GM23338 (cell line): Measurements from ENCODE around the gene L3HYPDH. TPM values are rescaled to one million over a fixed set of nuclear protein-coding genes. Genes with fewer than 3 reads are reported as not detected.

Experiments used
- ATAC-seq: fragments of 200-7000 bp; cut with Tn5 transposase; 3 replicates; pipeline ENCODE4 v1.9.1; 2020
- DNase-seq: peaks from one replicate; pipeline ENCODE4 v3.0.0-alpha.2; 2015; ENCODE audit warnings: low spot score
- H2AFZ ChIP-seq: fragments of 200-600 bp; sonication (generic); 2 replicates; pipeline ENCODE4 v1.8.0; 2016; ENCODE audit warnings: antibody characterized with exemption, mild to moderate bottlenecking, moderate library complexity
- H3F3A ChIP-seq: fragments of 200-600 bp; sonication (generic); replicated peaks from 2 replicates; pipeline ENCODE4 v1.8.0; 2017; ENCODE audit warnings: antibody characterized with exemption, mixed run types, low read depth
- H3K27ac ChIP-seq: fragments of 200-600 bp; sonication (generic); 2 replicates; pipeline ENCODE4 v1.6.1; 2016; ENCODE audit warnings: low read depth
- H3K27me3 ChIP-seq: fragments of 200-600 bp; sonication (generic); 2 replicates; pipeline ENCODE4 v1.8.0; 2016; ENCODE audit warnings: mild to moderate bottlenecking, mixed run types, moderate library complexity; ENCODE audit not compliant: insufficient read depth
- H3K36me3 ChIP-seq: fragments of 200-600 bp; sonication (generic); 2 replicates; pipeline ENCODE4 v1.8.0; 2016; ENCODE audit warnings: mild to moderate bottlenecking; ENCODE audit not compliant: insufficient read depth
- H3K4me1 ChIP-seq: fragments of 200-600 bp; sonication (generic); 2 replicates; pipeline ENCODE4 v1.8.0; 2016; ENCODE audit warnings: mild to moderate bottlenecking, moderate library complexity; ENCODE audit not compliant: insufficient read depth
- H3K4me2 ChIP-seq: fragments of 200-600 bp; sonication (generic); 2 replicates; pipeline ENCODE4 v1.7.1; 2017; ENCODE audit warnings: mixed run types
- H3K4me3 ChIP-seq: fragments of 200-600 bp; sonication (generic); 2 replicates; pipeline ENCODE4 v1.6.1; 2016; ENCODE audit warnings: mixed run types
- H3K79me2 ChIP-seq: fragments of 200-600 bp; sonication (generic); replicated peaks from 2 replicates; pipeline ENCODE4 v1.8.0; 2017; ENCODE audit warnings: mild to moderate bottlenecking; ENCODE audit not compliant: insufficient read depth
- H3K9me2 ChIP-seq: fragments of 200-600 bp; sonication (generic); 2 replicates; pipeline ENCODE4 v1.8.0; 2017; ENCODE audit not compliant: insufficient read depth
- H4K20me1 ChIP-seq: fragments of 200-600 bp; sonication (generic); replicated peaks from 2 replicates; pipeline ENCODE4 v1.8.0; 2017; ENCODE audit warnings: mild to moderate bottlenecking; ENCODE audit not compliant: insufficient read depth
- H3K27ac Mint-ChIP-seq: 2 replicates; pipeline ENCODE4 v1.8.0; 2020; ENCODE audit warnings: inconsistent platforms, mild to moderate bottlenecking, moderate library complexity, mixed read lengths
- H3K27me3 Mint-ChIP-seq: 3 replicates; pipeline ENCODE4 v1.8.0; 2022; ENCODE audit warnings: low read depth, mild to moderate bottlenecking, moderate library complexity, mixed read lengths, inconsistent platforms; ENCODE audit not compliant: insufficient read depth, poor library complexity
- H3K36me3 Mint-ChIP-seq: 3 replicates; pipeline ENCODE4 v1.8.0; 2021; ENCODE audit warnings: low read depth, mild to moderate bottlenecking, inconsistent platforms, moderate library complexity, mixed read lengths
- H3K4me1 Mint-ChIP-seq: 3 replicates; pipeline ENCODE4 v1.8.0; 2020; ENCODE audit warnings: mild to moderate bottlenecking, inconsistent platforms, mixed read lengths
- H3K4me3 Mint-ChIP-seq: 3 replicates; pipeline ENCODE4 v1.8.0; 2021; ENCODE audit warnings: moderate library complexity, mild to moderate bottlenecking, inconsistent platforms, mixed read lengths
- H3K9me3 Mint-ChIP-seq: 3 replicates; pipeline ENCODE4 v1.8.0; 2020; ENCODE audit warnings: moderate library complexity, mild to moderate bottlenecking, inconsistent platforms, mixed read lengths
- CREB1 ChIP-seq: fragments of 250-450 bp; sonication (Bioruptor Pico); IDR thresholded peaks from 2 replicates; pipeline ENCODE4 v1.5.0; 2020; ENCODE audit warnings: low read depth, mild to moderate bottlenecking, moderate library complexity
- CTCF ChIP-seq, 2 experiments: fragments of 200-600 bp in 1 of 2; sonication (generic) in 1 of 2; conservative IDR thresholded peaks; 2 replicates each; pipeline versions ENCODE4 v1.5.1 to v1.6.1; 2016 to 2017; ENCODE audit warnings: antibody characterized with exemption in 2 of 2, low read depth in 2 of 2, mild to moderate bottlenecking in 2 of 2, moderate library complexity in 1 of 2
- ETS1 ChIP-seq: IDR thresholded peaks from 2 replicates; pipeline ENCODE4 v1.6.1; 2016; ENCODE audit warnings: antibody characterized with exemption
- EZH2 ChIP-seq: fragments of 200-600 bp; sonication (generic); IDR thresholded peaks from one replicate; pipeline ENCODE4 v1.8.0; 2017; ENCODE audit warnings: antibody characterized with exemption, mild to moderate bottlenecking, low read depth; ENCODE audit not compliant: unreplicated experiment
- EZH2phosphoT487 ChIP-seq: fragments of 200-600 bp; sonication (generic); IDR thresholded peaks from one replicate; pipeline ENCODE4 v1.8.1; 2018; ENCODE audit warnings: antibody characterized with exemption; ENCODE audit not compliant: unreplicated experiment
- JUNB ChIP-seq: IDR thresholded peaks from one replicate; pipeline ENCODE4 v1.6.1; 2016; ENCODE audit warnings: antibody characterized with exemption; ENCODE audit not compliant: unreplicated experiment
- NANOG ChIP-seq: IDR thresholded peaks from 2 replicates; pipeline ENCODE4 v1.6.1; 2016; ENCODE audit warnings: antibody characterized with exemption, borderline replicate concordance
- POLR2AphosphoS5 ChIP-seq: IDR thresholded peaks from 2 replicates; pipeline ENCODE4 v1.6.1; 2016; ENCODE audit warnings: antibody characterized with exemption, low read depth
- REST ChIP-seq: IDR thresholded peaks from one replicate; pipeline ENCODE4 v1.6.1; 2018; ENCODE audit warnings: antibody characterized with exemption; ENCODE audit not compliant: unreplicated experiment
- STAT1 ChIP-seq: IDR thresholded peaks from one replicate; pipeline ENCODE4 v1.6.1; 2016; ENCODE audit warnings: antibody characterized with exemption; ENCODE audit not compliant: unreplicated experiment
- ZNF114 ChIP-seq: fragments of 250-450 bp; sonication (Bioruptor Pico); IDR thresholded peaks from 2 replicates; pipeline ENCODE4 v1.5.0; 2020; ENCODE audit warnings: mild to moderate bottlenecking, moderate library complexity
- ZNF331 ChIP-seq: fragments of 250-450 bp; sonication (Bioruptor Pico); IDR thresholded peaks from 2 replicates; pipeline ENCODE4 v1.5.0; 2020; ENCODE audit warnings: low read depth, mild to moderate bottlenecking, moderate library complexity
- ZNF462 ChIP-seq: fragments of 250-450 bp; sonication (Bioruptor Pico); IDR thresholded peaks from 2 replicates; pipeline ENCODE4 v1.5.0; 2020; ENCODE audit warnings: mild to moderate bottlenecking, moderate library complexity
- polyA plus RNA-seq: library from polyadenylated mRNA; unstranded; fragments of >200 nt; fragmentation: Nextera tagmentation; extraction: Ambion mirVana; gene quantifications from 2 replicates; pipeline ENCODE4 v1.2.1, GENCODE V29; 2016
- total RNA-seq: library from RNA; depleted of rRNA; stranded (reverse); fragments of >200 nt; shearing (Covaris generic); gene quantifications from 2 replicates; pipeline ENCODE4 v1.2.3, GENCODE V29; 2014

L3HYPDH gene
- total and polyA plus RNA-seq, 2 experiments from 2014 or later, result 18.6 to 24.8 TPM

DNA sequence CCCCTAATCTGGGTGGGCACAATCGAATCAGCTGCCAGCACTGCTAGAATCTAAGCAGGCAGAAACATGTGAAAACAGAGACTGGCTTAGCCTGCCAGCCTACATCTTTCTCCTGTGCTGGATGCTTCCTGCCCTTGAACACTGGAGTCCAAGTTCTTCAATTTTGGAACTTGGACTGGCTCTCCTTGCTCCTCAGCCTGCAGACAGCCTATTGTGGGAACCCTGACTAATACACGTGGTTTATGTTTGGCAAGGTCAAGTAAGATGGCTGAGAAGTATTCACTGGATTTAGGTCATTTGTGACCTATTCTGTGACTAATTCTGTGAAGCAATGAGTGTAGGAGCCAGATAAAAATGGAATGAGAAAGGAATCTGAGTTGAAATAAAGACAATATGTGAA is 30.1 kb downstream of the L3HYPDH start:
- no peaks in the 10 kb centered on the region for H3K36me3 ChIP-seq
- Mint-ChIP-seq H3K9me3 (no peaks in the 10 kb centered on the region), H3K36me3 (peaks cover 11% of the 10 kb centered on the region; the same call in 2 of the 3 replicates), H3K4me3 (no peak overlapping the region), H3K27ac (no peak overlapping the region), H3K27me3 (peaks cover 2% of the 10 kb centered on the region), H3K4me1 (no peaks in the 10 kb centered on the region; the same call in 2 of the 3 replicates)
- H3K9me2 ChIP-seq, result no peaks in the 10 kb centered on the region
- DNase-seq, result no peak
- no peak overlapping the region for H3K4me2 ChIP-seq
- H3F3A ChIP-seq, result no peaks in the 10 kb centered on the region
- TF ChIP-seq POLR2AphosphoS5, result no peak
- no peak for TF ChIP-seq REST
- TF ChIP-seq CTCF (conservative IDR thresholded peaks at IDR 0.05; ENCODE audit: low read depth in 2 of 2), result no peak
- no peak for TF ChIP-seq JUNB
- TF ChIP-seq ZNF114, result no peak
- no peak for TF ChIP-seq EZH2
- no peak for TF ChIP-seq EZH2phosphoT487
- TF ChIP-seq CREB1 (CRISPR knock-in tag), result no peak
- no peak for TF ChIP-seq ETS1
- no peak for TF ChIP-seq ZNF331
- no peak for TF ChIP-seq NANOG
- no peak for TF ChIP-seq ZNF462
- no peak for TF ChIP-seq STAT1
- H4K20me1 ChIP-seq, result no peaks in the 10 kb centered on the region
- ATAC-seq, result no peak
- no peak overlapping the region for H3K27ac ChIP-seq
- H2AFZ ChIP-seq, result no peak overlapping the region
- no peaks in the 10 kb centered on the region for H3K4me1 ChIP-seq
- no peak overlapping the region for H3K4me3 ChIP-seq
- no peaks in the 10 kb centered on the region for H3K79me2 ChIP-seq
- H3K27me3 ChIP-seq, result no peaks in the 10 kb centered on the region
